Stimulated activated naive CD8-positive, alpha-beta T cell treated with anti-CD3 and anti-CD28 coated beads, Interleukin-15, amount 100 ng/mL, for 72 hours (primary cell): ENCODE data around the gene MYDGF.

Source experiments
- ATAC-seq: fragments of 150-1000 bp; cut with Tn5 transposase; 2 replicates; pipeline ENCODE4 v1.10.0; 2021; ENCODE audit warnings: mild to moderate bottlenecking, moderate library complexity
- DNase-seq, 2 donors: peaks; one replicate each; pipeline ENCODE4 v3.0.0; 2021 to 2022
- H3K27ac Mint-ChIP-seq, 2 donors: one replicate each; pipeline ENCODE4 v1.8.0; 2022; ENCODE audit warnings: mild to moderate bottlenecking in 2 of 2, mixed read lengths in 2 of 2, moderate library complexity in 2 of 2
- H3K27me3 Mint-ChIP-seq: one replicate; pipeline ENCODE4 v1.8.0; 2022; ENCODE audit warnings: mixed read lengths
- H3K4me1 Mint-ChIP-seq: one replicate; pipeline ENCODE4 v1.8.0; 2022; ENCODE audit warnings: mild to moderate bottlenecking, mixed read lengths
- H3K4me3 Mint-ChIP-seq, 2 donors: one replicate each; pipeline ENCODE4 v1.8.0; 2022; ENCODE audit warnings: mild to moderate bottlenecking in 2 of 2, mixed read lengths in 2 of 2, moderate library complexity in 1 of 2
- H3K9me3 Mint-ChIP-seq, 2 donors: one replicate each; pipeline ENCODE4 v1.8.0; 2022; ENCODE audit warnings: mixed read lengths in 2 of 2

The MYDGF gene

GRCh38 chr19:4705413-4706131 lies 35.4 kb upstream of the MYDGF start:
- H3K9me3 Mint-ChIP-seq = no peaks in the 10 kb centered on the region
- peaks cover 16% of the 10 kb centered on the region for H3K4me1 Mint-ChIP-seq
- DNase-seq = no peak
- peak overlapping the region in 1 of 2 donors; percentile 57 for H3K27ac Mint-ChIP-seq
- H3K27me3 Mint-ChIP-seq = no peaks in the 10 kb centered on the region
- no peak for ATAC-seq
- H3K4me3 Mint-ChIP-seq = no peak overlapping the region

GRCh38 chr19:4704317-4704673 lies 34.2 kb upstream of the MYDGF start:
- ATAC-seq = no peak
- H3K9me3 Mint-ChIP-seq = no peaks in the 10 kb centered on the region

GRCh38 chr19:4703671-4704316 lies 33.7 kb upstream of the MYDGF start:
- no peak for ATAC-seq
- no peak overlapping the region for H3K4me3 Mint-ChIP-seq
- H3K27me3 Mint-ChIP-seq = no peaks in the 10 kb centered on the region
- H3K4me1 Mint-ChIP-seq = no peaks in the 10 kb centered on the region
- peak overlapping the region in 1 of 2 donors; percentile 78 for H3K27ac Mint-ChIP-seq
- no peaks in the 10 kb centered on the region for H3K9me3 Mint-ChIP-seq
- DNase-seq = no peak

More at GRCh38 chr19:4704317-4704673, 34.2 kb upstream of the MYDGF start:
- H3K4me3 Mint-ChIP-seq = no peak overlapping the region
- DNase-seq = no peak
- H3K27me3 Mint-ChIP-seq = no peaks in the 10 kb centered on the region
- H3K27ac Mint-ChIP-seq = peak overlapping the region in 1 of 2 donors; percentile 87
- peaks cover 4% of the 10 kb centered on the region for H3K4me1 Mint-ChIP-seq

- no peaks in the 10 kb centered on the region for H3K4me1 Mint-ChIP-seq
- ATAC-seq = no peak
- no peaks in the 10 kb centered on the region for H3K9me3 Mint-ChIP-seq
These were observed 32.6 kb upstream of the MYDGF start for GRCh38 chr19:4702764-4703163.

GRCh38 chr19:4701557-4701956 lies 31.4 kb upstream of the MYDGF start:
- Mint-ChIP-seq H3K27me3 (no peaks in the 10 kb centered on the region), H3K4me1 (no peaks in the 10 kb centered on the region), H3K27ac (peak overlapping the region in 1 of 2 donors; percentile 88), H3K9me3 (no peaks in the 10 kb centered on the region), H3K4me3 (no peak overlapping the region)
- ATAC-seq (no peak), DNase-seq (no peak)

More at GRCh38 chr19:4702764-4703163, 32.6 kb upstream of the MYDGF start:
- H3K27me3 Mint-ChIP-seq = no peaks in the 10 kb centered on the region
- no peak overlapping the region for H3K4me3 Mint-ChIP-seq
- DNase-seq = no peak
- H3K27ac Mint-ChIP-seq = peak overlapping the region in 1 of 2 donors; percentile 88

- Mint-ChIP-seq H3K4me3 (no peak overlapping the region), H3K9me3 (no peaks in the 10 kb centered on the region), H3K27ac (no peak overlapping the region), H3K27me3 (no peaks in the 10 kb centered on the region), H3K4me1 (no peaks in the 10 kb centered on the region)
- DNase-seq (no peak), ATAC-seq (no peak)
These were observed 30.5 kb upstream of the MYDGF start for GRCh38 chr19:4700693-4700970.

GRCh38 chr19:4699826-4700692 lies 29.9 kb upstream of the MYDGF start:
- ATAC-seq = no peak
- peak overlapping the region in 1 of 2 donors; percentile 42 for H3K27ac Mint-ChIP-seq
- H3K4me3 Mint-ChIP-seq = no peak overlapping the region
- H3K27me3 Mint-ChIP-seq = no peaks in the 10 kb centered on the region
- no peaks in the 10 kb centered on the region for H3K4me1 Mint-ChIP-seq
- no peaks in the 10 kb centered on the region for H3K9me3 Mint-ChIP-seq
- DNase-seq = no peak

GRCh38 chr19:4697304-4697703 lies 27.2 kb upstream of the MYDGF start:
- H3K27ac Mint-ChIP-seq = peak overlapping the region in 1 of 2 donors; percentile 71
- DNase-seq (no peak), ATAC-seq (no peak)

GRCh38 chr19:4695224-4695731 lies 25.1 kb upstream of the MYDGF start:
- no peak for DNase-seq
- Mint-ChIP-seq H3K4me1 (no peaks in the 10 kb centered on the region), H3K9me3 (no peaks in the 10 kb centered on the region), H3K4me3 (no peak overlapping the region), H3K27ac (peak overlapping the region in 1 of 2 donors; percentile 71), H3K27me3 (no peaks in the 10 kb centered on the region)
- no peak for ATAC-seq

More at GRCh38 chr19:4697304-4697703, 27.2 kb upstream of the MYDGF start:
- Mint-ChIP-seq H3K4me3 (no peak overlapping the region), H3K4me1 (no peaks in the 10 kb centered on the region), H3K27me3 (no peaks in the 10 kb centered on the region), H3K9me3 (no peaks in the 10 kb centered on the region)

- Mint-ChIP-seq H3K9me3 (no peaks in the 10 kb centered on the region), H3K4me1 (no peaks in the 10 kb centered on the region), H3K27ac (peak overlapping the region in 1 of 2 donors; percentile 74), H3K27me3 (no peaks in the 10 kb centered on the region), H3K4me3 (no peak overlapping the region)
- DNase-seq (no peak), ATAC-seq (no peak)
These were observed 24.3 kb upstream of the MYDGF start for GRCh38 chr19:4694211-4694987.

- no peak overlapping the region for H3K4me3 Mint-ChIP-seq
- ATAC-seq = no peak
These were observed 23.5 kb upstream of the MYDGF start for GRCh38 chr19:4693471-4694121.

GRCh38 chr19:4693078-4693350 lies 22.9 kb upstream of the MYDGF start:
- Mint-ChIP-seq H3K9me3 (no peaks in the 10 kb centered on the region), H3K27me3 (no peaks in the 10 kb centered on the region), H3K4me3 (no peak overlapping the region), H3K27ac (peak overlapping the region; percentile 40 to 59), H3K4me1 (no peaks in the 10 kb centered on the region)
- DNase-seq (no peak), ATAC-seq (no peak)

More at GRCh38 chr19:4693471-4694121, 23.5 kb upstream of the MYDGF start:
- no peak for DNase-seq
- H3K27ac Mint-ChIP-seq = peak overlapping the region in 1 of 2 donors; percentile 59
- H3K4me1 Mint-ChIP-seq = no peaks in the 10 kb centered on the region
- no peaks in the 10 kb centered on the region for H3K27me3 Mint-ChIP-seq
- H3K9me3 Mint-ChIP-seq = no peaks in the 10 kb centered on the region

- no peaks in the 10 kb centered on the region for H3K4me1 Mint-ChIP-seq
- ATAC-seq (no peak), DNase-seq (no peak)
- no peak overlapping the region for H3K4me3 Mint-ChIP-seq
- H3K27me3 Mint-ChIP-seq = no peaks in the 10 kb centered on the region
- H3K27ac Mint-ChIP-seq = peak overlapping the region in 1 of 2 donors; percentile 59
- no peaks in the 10 kb centered on the region for H3K9me3 Mint-ChIP-seq
These were observed 22.3 kb upstream of the MYDGF start for GRCh38 chr19:4692251-4693077.

- DNase-seq (no peak), ATAC-seq (no peak)
- no peaks in the 10 kb centered on the region for H3K4me1 Mint-ChIP-seq
- H3K4me3 Mint-ChIP-seq = no peak overlapping the region
- no peaks in the 10 kb centered on the region for H3K27me3 Mint-ChIP-seq
- no peaks in the 10 kb centered on the region for H3K9me3 Mint-ChIP-seq
- peak overlapping the region in 1 of 2 donors; percentile 80 for H3K27ac Mint-ChIP-seq
These were observed 21.2 kb upstream of the MYDGF start for GRCh38 chr19:4691373-4691772.
